Neural progenitor cell (in vitro differentiated cells): ENCODE measurements around the gene HK2.

Experiments
- EZH2 ChIP-seq: fragments of 200-600 bp; sonication (generic); IDR thresholded peaks from 2 replicates; pipeline ENCODE4 v1.6.1; 2017; ENCODE audit warnings: antibody characterized with exemption, mild to moderate bottlenecking, moderate library complexity
- EZH2phosphoT487 ChIP-seq: fragments of 200-600 bp; sonication (generic); IDR thresholded peaks from 2 replicates; pipeline ENCODE4 v1.6.1; 2017; ENCODE audit warnings: antibody characterized with exemption
- TF ChIP-seq, protein P1 (sequence below): fragments of 200-600 bp; sonication (generic); IDR thresholded peaks from 2 replicates; pipeline ENCODE4 v1.5.1; 2017; ENCODE audit warnings: antibody characterized with exemption, mild to moderate bottlenecking

DNA sequence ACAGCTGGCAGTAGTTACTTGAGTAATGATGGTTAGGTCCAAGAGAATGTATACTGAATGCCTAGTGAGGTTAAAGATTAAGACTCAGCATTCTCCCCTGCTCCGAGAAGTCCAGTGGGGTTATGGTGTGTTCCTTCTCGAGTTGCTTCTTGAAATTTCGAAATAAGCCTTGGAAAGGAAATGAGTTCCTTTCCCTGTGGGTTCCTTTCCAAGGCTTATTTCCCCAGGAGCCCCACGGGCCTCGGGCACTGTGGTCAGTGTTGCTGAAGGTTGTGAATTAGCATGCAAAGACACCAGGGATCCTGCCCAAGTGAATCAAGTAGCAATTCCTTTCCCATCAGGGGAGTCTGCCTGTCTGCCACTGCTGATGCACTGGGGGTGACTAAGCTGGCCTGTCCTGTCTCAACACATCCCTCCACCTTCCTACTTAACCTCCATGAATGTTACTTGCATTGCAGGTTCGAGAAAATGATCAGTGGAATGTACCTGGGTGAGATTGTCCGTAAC, 53.6 kb downstream of the HK2 start:
- TF ChIP-seq, protein P1, sequence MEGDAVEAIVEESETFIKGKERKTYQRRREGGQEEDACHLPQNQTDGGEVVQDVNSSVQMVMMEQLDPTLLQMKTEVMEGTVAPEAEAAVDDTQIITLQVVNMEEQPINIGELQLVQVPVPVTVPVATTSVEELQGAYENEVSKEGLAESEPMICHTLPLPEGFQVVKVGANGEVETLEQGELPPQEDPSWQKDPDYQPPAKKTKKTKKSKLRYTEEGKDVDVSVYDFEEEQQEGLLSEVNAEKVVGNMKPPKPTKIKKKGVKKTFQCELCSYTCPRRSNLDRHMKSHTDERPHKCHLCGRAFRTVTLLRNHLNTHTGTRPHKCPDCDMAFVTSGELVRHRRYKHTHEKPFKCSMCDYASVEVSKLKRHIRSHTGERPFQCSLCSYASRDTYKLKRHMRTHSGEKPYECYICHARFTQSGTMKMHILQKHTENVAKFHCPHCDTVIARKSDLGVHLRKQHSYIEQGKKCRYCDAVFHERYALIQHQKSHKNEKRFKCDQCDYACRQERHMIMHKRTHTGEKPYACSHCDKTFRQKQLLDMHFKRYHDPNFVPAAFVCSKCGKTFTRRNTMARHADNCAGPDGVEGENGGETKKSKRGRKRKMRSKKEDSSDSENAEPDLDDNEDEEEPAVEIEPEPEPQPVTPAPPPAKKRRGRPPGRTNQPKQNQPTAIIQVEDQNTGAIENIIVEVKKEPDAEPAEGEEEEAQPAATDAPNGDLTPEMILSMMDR = no peak
- TF ChIP-seq EZH2 (no peak), EZH2phosphoT487 (no peak)
